Measurements from ENCODE around the gene ZNF362. TPM values are rescaled to one million over a fixed set of nuclear protein-coding genes. Genes with fewer than 3 reads are reported as not detected.

The ZNF362 gene
- total RNA-seq, 2 donors from 2014 or later = 7.9 to 17.9 TPM

DNA sequence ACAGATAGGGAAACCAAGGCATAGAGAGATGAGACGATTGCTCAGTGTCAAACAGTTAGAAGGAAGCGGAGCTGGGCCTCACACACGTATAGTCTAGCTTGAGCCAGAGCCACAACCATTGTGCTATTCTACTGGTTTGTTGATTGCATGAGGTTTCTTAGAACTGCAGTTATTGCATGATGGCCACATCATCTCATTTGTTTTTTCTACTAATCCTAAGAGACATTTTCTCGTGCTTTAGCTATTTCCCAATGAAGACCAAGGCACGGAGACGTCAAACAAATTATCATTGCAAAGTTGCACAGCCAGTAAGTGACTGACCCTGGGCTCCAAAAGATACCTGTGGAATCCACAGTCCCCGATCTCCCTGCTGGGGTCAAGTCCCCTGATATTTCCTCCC, 25.1 kb upstream of the ZNF362 start:
- WGBS, 2 donors = 84 to 85% methylated on average over 7 of the region's 7 CpGs
- H3K27me3 ChIP-seq = no peaks in the 10 kb centered on the region
- no peak overlapping the region for H3K27ac ChIP-seq
- intact Hi-C loops (cut with DNase I) = no loop called here
- ATAC-seq (no peak), DNase-seq (no peak)
- no peaks in the 10 kb centered on the region for H3K4me1 ChIP-seq
- no peak overlapping the region for H3K4me3 ChIP-seq
- no peaks in the 10 kb centered on the region for H3K36me3 ChIP-seq (replicated peaks in 1 of 2; ENCODE audit: insufficient read depth in 1 of 2, low read depth in 2 of 2)
- TF ChIP-seq, protein P1, sequence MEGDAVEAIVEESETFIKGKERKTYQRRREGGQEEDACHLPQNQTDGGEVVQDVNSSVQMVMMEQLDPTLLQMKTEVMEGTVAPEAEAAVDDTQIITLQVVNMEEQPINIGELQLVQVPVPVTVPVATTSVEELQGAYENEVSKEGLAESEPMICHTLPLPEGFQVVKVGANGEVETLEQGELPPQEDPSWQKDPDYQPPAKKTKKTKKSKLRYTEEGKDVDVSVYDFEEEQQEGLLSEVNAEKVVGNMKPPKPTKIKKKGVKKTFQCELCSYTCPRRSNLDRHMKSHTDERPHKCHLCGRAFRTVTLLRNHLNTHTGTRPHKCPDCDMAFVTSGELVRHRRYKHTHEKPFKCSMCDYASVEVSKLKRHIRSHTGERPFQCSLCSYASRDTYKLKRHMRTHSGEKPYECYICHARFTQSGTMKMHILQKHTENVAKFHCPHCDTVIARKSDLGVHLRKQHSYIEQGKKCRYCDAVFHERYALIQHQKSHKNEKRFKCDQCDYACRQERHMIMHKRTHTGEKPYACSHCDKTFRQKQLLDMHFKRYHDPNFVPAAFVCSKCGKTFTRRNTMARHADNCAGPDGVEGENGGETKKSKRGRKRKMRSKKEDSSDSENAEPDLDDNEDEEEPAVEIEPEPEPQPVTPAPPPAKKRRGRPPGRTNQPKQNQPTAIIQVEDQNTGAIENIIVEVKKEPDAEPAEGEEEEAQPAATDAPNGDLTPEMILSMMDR (IDR thresholded peaks at IDR 0.05) = no peak
- no peak for TF ChIP-seq POLR2A (IDR thresholded peaks at IDR 0.05)
- no peaks in the 10 kb centered on the region for H3K9me3 ChIP-seq

DNA sequence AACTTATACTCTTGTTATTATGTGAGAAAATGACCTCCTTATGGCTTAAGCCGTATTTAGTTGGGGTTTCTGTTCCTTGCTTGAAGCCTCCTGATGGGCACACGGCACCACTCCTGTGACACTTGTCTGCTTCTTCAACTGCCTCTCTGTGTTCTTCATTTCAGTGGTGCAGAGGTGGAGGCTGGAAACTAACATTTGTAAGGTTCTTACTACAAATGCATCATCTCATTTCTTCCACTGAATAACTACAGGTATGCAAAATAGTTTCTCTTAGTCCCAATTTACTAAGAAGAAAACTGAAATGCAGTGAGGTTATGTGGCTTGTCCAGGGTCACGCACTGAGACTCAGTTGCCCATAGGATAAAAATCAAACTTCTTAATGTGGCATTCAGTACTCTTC, 23.6 kb upstream of the ZNF362 start:
- H3K4me1 ChIP-seq = no peaks in the 10 kb centered on the region
- H3K4me3 ChIP-seq = no peak overlapping the region
- TF ChIP-seq, protein P1 (IDR thresholded peaks at IDR 0.05) = no peak
- no peak for TF ChIP-seq POLR2A (IDR thresholded peaks at IDR 0.05)
- H3K27me3 ChIP-seq = no peaks in the 10 kb centered on the region
- 70 to 85% methylated on average over 3 of the region's 3 CpGs for WGBS, 2 donors
- no peaks in the 10 kb centered on the region for H3K9me3 ChIP-seq
- DNase-seq (no peak), ATAC-seq (no peak)
- intact Hi-C loops (cut with DNase I) = no loop called here
- no peaks in the 10 kb centered on the region for H3K36me3 ChIP-seq (replicated peaks in 1 of 2; ENCODE audit: insufficient read depth in 1 of 2, low read depth in 2 of 2)
- H3K27ac ChIP-seq = no peak overlapping the region

DNA sequence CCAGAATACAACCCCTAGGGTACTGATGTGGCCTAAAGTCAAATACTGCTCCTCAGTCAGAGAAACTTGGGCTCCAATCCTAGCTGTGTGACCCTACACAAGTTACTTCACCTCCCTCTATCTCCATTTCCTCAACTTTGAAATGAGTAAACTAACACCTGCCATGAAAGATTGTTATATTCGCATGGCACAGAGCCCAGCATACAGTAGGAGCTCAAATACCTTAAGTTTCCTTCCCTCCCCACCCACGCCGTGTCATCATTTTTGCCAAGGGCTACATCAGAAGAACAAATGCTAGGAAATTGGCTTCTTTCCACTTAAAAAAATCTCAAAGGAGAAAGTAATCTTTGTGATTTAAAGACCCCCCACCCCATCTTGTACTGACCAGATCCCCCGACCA, 22.2 kb upstream of the ZNF362 start:
- 75 to 83% methylated on average over 4 of the region's 4 CpGs for WGBS, 2 donors
- Histone ChIP-seq H3K27ac (no peak overlapping the region), H3K27me3 (no peaks in the 10 kb centered on the region), H3K9me3 (no peaks in the 10 kb centered on the region), H3K4me3 (no peak overlapping the region), H3K36me3 (replicated peaks in 1 of 2; ENCODE audit: insufficient read depth in 1 of 2, low read depth in 2 of 2) (no peaks in the 10 kb centered on the region), H3K4me1 (no peaks in the 10 kb centered on the region)
- ATAC-seq = no peak
- no peak for DNase-seq
- intact Hi-C loops (cut with DNase I) = no loop called here
- no peak for TF ChIP-seq POLR2A (IDR thresholded peaks at IDR 0.05)

DNA sequence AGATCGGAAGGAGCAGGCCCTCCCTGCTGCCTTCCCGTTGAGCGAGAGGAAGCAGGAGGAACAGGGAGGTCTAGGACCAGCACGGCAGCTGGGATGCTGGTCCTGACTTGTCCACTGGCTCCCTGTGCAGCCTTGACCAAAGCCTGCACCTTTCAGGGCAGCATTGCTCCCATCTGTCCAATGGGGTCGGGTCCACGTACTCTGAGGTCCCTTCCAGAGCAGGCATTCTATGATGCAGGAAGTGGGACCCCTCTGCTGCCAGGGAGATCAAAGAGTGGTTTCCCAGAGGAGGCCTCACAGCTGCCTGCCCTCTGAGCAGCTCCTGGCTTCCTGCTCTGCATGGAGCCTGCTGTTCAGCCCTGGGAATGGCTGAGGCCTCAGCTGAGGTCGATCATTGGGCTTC, 21.7 kb upstream of the ZNF362 start:
- H3K27ac ChIP-seq = no peak overlapping the region
- no peaks in the 10 kb centered on the region for H3K36me3 ChIP-seq (replicated peaks in 1 of 2; ENCODE audit: insufficient read depth in 1 of 2, low read depth in 2 of 2)
- ATAC-seq (no peak), DNase-seq (no peak)
- H3K4me1 ChIP-seq = no peaks in the 10 kb centered on the region
- H3K27me3 ChIP-seq = no peaks in the 10 kb centered on the region
- H3K4me3 ChIP-seq = no peak overlapping the region
- intact Hi-C loops (cut with DNase I) = no loop called here
- H3K9me3 ChIP-seq = no peaks in the 10 kb centered on the region
- WGBS, 2 donors = 78 to 82% methylated on average over 5 to 7 of the region's 7 CpGs
- no peak for TF ChIP-seq POLR2A (IDR thresholded peaks at IDR 0.05)
- TF ChIP-seq, protein P1 (IDR thresholded peaks at IDR 0.05) = no peak

DNA sequence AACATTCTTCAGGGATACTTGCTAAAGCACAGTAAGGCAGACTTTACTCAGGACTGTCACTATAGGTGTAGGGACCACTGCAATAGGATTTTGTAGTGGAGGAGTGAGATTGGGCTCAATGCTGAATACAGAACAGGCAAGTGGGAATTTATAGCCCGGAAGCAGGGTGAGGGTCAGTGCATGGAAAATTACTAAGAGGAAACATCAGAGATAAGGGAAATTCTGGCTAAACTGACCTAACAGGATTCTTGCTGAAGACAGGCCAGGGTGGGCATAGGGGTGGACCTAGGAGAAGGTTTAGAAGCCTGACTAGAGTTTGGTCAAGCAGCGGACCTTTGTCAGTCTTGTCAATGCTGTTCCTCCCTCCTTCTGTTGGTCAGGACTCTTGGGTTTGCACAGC, 20.8 kb upstream of the ZNF362 start:
- ATAC-seq (no peak), DNase-seq (no peak)
- intact Hi-C loops (cut with DNase I) = no loop called here
- Histone ChIP-seq H3K4me1 (no peaks in the 10 kb centered on the region), H3K36me3 (replicated peaks in 1 of 2; ENCODE audit: insufficient read depth in 1 of 2, low read depth in 2 of 2) (no peaks in the 10 kb centered on the region), H3K4me3 (no peak overlapping the region), H3K27me3 (no peaks in the 10 kb centered on the region), H3K27ac (no peak overlapping the region), H3K9me3 (no peaks in the 10 kb centered on the region)
- TF ChIP-seq, protein P1 (IDR thresholded peaks at IDR 0.05) = no peak
- no peak for TF ChIP-seq POLR2A (IDR thresholded peaks at IDR 0.05)
- WGBS, 2 donors = 71 to 78% methylated on average over 1 to 2 of the region's 2 CpGs
